GM18858 (cell line): ENCODE data around the gene CEP63.
"Not testable (repeated sequence)": the region's sequence is repeated elsewhere in the genome, so short reads cannot be mapped to it uniquely, and the experiment has no call there.

Experiments used
- ATAC-seq: cut with Tn5 transposase; IDR thresholded peaks from one replicate; pipeline ENCODE4 v1.9.1; 2021; ENCODE audit not compliant: unreplicated experiment

The CEP63 gene

GRCh38 chr3:134568790-134569189, 82.9 kb downstream of the CEP63 start:
- ATAC-seq = no peak

DNA sequence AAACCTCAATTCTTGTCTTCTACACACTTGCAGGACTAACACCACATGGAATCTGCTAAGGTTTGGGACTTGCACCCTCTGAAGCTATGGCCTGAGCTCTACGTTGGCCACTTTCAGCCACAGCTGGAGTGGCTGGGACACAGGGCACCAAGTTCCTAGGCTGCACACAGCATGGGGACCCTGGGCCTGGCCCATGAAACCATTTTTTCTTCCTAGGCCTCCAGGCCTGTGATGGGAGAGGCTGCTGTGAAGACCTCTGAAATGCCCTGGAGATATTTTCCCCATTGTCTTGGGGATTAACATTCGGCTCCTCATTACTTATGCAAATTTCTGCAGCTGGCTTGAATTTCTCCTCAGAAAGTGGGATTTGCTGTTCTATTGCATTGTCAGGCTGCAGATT, 84.0 kb downstream of the CEP63 start:
- ATAC-seq = not testable (repeated sequence)

DNA sequence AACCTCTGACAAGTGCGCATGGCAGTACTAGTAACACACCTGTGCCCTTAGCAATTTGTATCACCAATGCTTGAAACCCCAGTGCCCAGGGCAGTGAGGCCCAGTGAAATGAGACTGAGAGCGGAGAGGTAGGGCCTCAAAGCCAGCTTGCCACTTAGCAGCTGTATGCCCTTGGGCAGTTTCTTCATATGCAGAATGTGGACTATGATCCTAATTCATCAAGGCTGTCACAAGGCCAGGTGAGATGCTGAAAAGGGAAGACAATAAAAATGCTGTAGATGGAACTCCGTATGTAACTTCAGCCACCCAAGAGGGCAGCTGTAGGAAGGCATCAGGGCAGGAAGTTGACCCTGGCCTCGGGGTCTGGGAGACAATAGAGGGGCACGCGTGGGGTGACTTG, 90.6 kb downstream of the CEP63 start:
- no peak for ATAC-seq

DNA sequence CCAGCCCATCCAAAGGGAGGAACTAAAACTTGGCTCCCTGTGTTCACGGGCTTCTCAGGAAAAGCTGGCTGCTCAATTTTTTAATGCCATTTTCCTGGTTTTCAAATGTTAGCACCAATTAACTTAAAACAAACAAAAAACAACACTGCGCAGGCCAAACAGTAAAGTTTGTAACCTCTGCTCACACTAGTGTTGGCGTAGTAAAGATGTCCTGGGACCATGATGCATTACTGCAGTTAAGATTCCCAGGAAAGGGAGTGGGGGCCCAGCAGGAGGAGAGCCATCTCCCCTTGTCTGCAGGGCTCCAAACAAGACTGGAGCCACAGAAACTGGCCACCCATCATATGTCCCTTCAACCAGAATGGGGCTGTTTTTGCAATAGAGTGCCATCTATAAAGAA, 91.0 kb downstream of the CEP63 start:
- ATAC-seq = no peak

- no peak for ATAC-seq
Observed at GRCh38 chr3:134579141-134579665, 93.3 kb downstream of the CEP63 start.

DNA sequence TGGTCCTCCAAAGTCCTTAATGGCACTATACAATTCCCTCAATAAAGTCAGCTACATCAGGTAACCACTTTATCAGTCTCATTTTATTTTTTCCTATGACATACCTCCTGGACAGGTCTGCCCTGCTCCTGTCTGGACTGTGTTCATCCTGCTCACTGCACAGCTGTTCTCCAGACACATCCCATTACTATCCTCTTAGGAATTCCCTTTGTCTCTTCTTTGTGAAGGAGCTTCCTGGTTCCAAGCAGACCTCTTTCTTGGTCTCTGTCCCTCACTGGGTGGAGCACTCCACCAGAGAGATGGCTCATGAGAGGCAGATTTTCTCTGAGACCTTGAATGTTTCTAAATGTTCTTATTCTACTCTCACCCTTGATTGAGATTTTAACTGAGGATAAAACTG, 104.9 kb downstream of the CEP63 start:
- no peak for ATAC-seq

GRCh38 chr3:134592806-134593205, 106.9 kb downstream of the CEP63 start:
- no peak for ATAC-seq

DNA sequence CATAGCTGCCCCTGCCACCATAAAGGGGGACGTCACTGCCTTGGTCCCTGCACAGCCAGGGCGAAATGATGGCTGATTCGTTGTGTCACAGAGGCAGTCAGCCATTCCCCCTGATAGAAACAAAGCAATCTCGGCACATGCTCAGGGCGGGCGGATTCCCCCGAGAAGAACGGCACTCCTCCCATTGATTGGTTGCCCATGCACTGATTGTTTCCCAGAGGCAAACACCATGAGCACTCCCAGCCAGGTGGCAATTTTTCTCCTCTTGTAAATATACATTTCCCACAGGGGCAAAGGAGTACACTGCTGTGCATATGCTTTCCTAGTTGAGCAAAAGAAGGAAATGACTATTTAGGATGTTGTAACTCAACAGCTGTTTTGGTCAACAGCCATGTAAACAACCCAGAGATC, 108.5 kb downstream of the CEP63 start:
- ATAC-seq = no peak

GRCh38 chr3:134594986-134595385, 109.1 kb downstream of the CEP63 start:
- ATAC-seq = not testable (repeated sequence)

- ATAC-seq = no peak
Observed at GRCh38 chr3:134597390-134597970, 111.6 kb downstream of the CEP63 start.

DNA sequence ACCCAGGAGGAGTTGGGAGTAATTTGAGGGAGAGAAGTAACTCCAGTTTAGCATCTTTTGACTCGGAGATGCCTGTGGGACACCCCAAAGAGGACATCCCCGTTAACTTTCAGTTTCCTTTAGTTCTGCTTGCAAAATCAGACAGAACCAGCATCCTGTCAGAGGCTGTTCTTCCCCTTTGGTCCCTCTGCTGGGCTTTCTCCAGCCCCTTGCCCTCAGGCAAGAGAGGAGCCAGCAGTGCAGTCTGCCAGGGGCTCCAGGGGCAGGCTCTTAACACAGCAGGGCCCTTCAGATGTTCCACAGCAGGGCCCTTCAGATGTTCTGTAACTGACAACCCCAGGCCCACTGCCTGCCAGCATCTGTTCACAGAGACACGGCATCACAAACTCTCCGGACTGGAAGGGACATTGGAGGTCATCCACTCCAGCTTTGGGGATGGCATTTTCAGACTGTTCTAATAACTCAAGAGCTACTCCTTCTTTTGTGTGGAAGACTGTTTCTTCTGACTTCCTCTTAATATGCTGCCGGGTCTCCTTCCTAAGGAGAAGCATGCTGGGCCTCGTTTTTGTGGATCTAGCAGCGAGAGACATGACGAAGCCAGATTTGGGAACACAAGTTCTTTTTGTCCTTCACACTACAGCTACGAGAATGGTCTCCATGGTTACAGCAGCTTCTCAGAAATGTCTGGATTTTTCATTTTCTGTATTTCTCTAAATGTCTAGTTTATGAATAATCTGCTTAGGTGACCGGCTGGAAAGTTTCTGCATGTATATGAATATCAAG, 113.1 kb downstream of the CEP63 start:
- no peak for ATAC-seq

DNA sequence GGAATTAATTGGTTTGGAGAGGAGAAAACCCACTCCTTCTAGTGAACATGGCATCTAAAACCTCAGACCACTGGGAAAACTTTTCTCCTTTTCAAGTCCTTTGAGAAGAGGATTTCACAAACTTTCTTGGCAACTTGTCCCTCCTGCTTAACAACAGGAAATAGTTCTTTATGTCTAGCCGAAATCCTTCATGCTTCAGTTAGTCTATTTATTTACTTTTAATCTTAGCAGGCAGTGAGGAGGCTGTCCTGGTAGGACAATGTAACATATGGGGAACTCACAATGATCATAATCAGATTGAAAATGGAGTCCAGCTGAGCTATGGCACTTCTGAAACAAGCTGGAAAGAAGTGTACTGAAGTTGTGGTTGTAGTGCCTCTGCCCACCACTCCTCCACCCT, 114.3 kb downstream of the CEP63 start:
- ATAC-seq = no peak

DNA sequence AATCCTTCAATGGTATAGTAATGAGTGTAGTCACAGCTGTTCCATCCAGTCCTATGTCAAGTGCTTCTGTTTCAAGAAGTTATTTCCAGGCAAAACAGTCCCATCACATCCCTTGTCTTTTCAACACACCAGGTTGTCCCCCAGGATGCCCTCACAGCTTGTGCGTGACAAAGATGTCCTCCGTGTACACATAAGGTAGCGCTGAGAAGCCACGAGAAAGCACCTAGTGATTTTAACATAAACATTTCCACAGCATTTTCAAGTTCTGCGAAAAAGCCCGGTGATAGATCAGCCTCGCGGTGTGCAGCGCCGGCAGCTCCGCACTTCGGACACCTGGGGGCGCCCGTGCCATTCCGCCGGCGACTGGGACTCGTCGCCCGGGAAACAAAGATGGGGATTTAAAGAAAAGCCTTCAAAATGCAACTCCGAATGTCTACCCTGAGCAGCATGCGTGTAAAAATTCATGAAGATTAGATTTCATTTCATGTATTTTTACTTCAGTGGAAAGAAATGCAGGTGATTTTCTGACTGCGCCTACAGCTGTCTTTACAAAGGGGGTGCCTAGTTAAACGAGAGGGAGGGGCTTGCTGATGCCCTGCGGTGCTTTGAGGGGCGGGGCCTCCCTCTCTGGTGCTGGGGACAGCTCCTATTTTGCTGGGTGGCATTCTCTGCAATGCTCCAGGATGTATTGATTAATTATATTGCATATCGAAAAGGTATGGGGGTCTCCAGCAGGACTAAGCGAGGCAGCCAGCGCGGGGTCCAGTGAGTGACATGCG, 115.0 kb downstream of the CEP63 start:
- peak; percentile 46 for ATAC-seq

DNA sequence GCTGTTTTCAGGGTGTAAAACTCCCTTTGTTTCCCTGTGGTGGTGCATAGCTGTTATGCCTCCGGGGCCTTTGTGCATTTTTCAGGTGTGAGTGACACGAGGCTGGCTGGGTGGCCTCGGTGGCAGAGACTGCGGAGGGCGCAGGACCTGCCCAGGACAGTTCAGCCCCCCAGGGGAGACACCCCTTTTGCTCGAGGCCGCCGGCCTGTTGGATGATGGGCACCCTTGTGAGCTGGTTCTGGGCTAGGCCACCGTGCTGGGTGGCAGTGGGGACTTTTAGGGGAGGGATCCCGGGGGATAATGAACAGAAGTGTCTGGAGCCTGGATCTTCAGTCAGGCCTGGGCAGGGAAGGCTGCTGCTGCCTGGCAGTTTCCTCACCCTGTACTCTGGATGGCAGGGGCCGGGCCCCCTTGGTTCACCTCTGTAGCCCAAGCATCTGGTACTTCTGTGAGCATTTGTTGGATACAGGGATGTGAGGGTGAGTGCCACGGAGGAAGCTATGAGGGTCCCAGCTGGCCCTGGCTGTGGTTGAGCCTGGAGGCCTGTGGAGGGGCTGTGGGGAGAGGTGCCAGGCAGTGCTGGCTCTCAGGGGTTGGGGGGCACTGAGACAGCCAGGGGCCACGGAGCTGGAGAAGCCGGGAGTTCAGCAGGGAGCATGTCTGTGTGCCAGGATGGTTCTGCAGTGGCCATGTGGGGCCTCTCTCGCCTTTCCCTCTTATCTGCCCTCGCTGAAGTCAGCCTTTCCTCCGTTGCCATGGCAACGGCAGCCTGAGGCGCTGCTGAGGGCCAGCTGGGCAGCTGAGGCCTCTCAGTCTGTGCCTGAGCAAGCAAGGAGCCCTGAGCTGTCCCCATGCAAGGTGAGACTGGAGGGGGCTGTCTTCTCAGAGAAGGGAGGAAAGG, 115.9 kb downstream of the CEP63 start:
- no peak for ATAC-seq

- no peak for ATAC-seq
Observed at GRCh38 chr3:134602440-134602814, 116.6 kb downstream of the CEP63 start.

GRCh38 chr3:134603480-134603879, 117.6 kb downstream of the CEP63 start:
- no peak for ATAC-seq

DNA sequence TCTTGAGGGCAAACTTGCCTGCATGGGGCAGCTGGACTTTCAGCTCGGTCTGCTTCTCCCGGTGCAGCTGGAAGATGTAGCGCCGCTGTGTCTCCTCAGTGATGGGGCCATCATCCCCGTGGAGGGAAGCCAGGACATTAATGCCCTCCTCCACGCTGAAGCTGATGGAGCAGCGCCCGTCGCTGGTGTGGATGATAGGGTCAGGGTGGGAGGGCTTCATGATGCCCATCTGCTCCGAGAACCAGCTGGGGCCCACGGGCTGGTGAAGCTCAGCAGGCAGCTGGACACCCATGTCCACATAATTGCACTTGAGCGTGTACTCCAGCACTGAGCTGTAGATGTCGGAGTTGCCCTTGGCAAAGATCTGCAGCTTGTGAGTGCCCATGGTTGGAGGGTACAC, 118.1 kb downstream of the CEP63 start:
- no peak for ATAC-seq

DNA sequence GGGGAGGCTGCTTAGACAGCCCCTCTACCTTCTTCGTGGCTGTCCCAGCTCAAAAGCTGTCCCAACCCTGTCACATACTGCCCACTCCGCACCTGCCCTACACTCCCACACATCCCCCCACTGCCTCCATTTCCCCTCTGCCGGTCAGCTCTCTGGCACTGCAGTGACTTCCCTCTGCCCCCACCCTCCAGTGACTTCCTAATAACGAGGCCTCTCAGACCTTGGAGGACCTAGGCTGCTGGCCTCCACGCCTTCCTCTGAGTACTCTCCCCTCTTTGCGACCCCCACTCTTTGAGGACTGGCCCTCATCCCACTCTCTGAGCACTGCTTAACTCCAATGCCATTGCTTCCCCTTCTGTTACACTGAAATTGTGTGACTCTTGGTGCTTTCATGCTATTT, 119.7 kb downstream of the CEP63 start:
- no peak for ATAC-seq

- ATAC-seq = no peak
Observed at GRCh38 chr3:134606033-134607025, 120.5 kb downstream of the CEP63 start.
